K562 (cell line): ENCODE measurements around the gene WASHC4. TPM values are rescaled to one million over a fixed set of nuclear protein-coding genes. Genes with fewer than 3 reads are reported as not detected.

Source experiments
- E2F3 ChIP-seq: fragments of 250-450 bp; sonication (Bioruptor Pico); IDR thresholded peaks from 2 replicates; pipeline ENCODE4 v1.4.0; 2020; ENCODE audit warnings: mild to moderate bottlenecking
- ERF ChIP-seq: fragments of 450-650 bp; formaldehyde crosslinking; IDR thresholded peaks from 2 replicates; pipeline ENCODE4 v1.4.0; 2020; ENCODE audit warnings: mild to moderate bottlenecking, mixed read lengths
- JUND ChIP-seq, 2 experiments: IDR thresholded peaks; 2 replicates in 1 of 2; 3 replicates in 1 of 2; pipeline ENCODE4 v1.6.1; 2011; ENCODE audit warnings: borderline replicate concordance in 2 of 2, low read depth in 2 of 2, low read length in 2 of 2, improper control_type of control experiment in 1 of 2, missing biosample characterization in 1 of 2, missing genetic modification characterization in 1 of 2, missing genetic modification reagents in 1 of 2
- MBD2 ChIP-seq: sonication (generic); IDR thresholded peaks from 2 replicates; pipeline ENCODE4 v1.6.1; 2016; ENCODE audit warnings: low read depth, borderline replicate concordance
- MTA3 ChIP-seq: fragments of 450-650 bp; formaldehyde crosslinking; IDR thresholded peaks from 2 replicates; pipeline ENCODE4 v1.6.1; 2017; ENCODE audit warnings: mild to moderate bottlenecking, borderline replicate concordance
- RBM14 ChIP-seq: fragments of 200-400 bp; formaldehyde crosslinking; IDR thresholded peaks from 2 replicates; pipeline ENCODE4 v1.6.1; 2018; ENCODE audit warnings: low read depth, mild to moderate bottlenecking, low read length, moderate library complexity, borderline replicate concordance; ENCODE audit not compliant: insufficient read depth
- SREBF2 ChIP-seq: sonication (generic); formaldehyde crosslinking; IDR thresholded peaks from 2 replicates; pipeline ENCODE4 v1.4.0; 2020; ENCODE audit warnings: mild to moderate bottlenecking, missing genetic modification reagents
- ZBTB33 ChIP-seq: sonication (generic); formaldehyde crosslinking; IDR thresholded peaks from 2 replicates; pipeline ENCODE4 v1.8.1; 2023; ENCODE audit warnings: mild to moderate bottlenecking, missing genetic modification reagents
- ZC3H11A ChIP-seq: IDR thresholded peaks from 2 replicates; pipeline ENCODE4 v1.6.1; 2012; ENCODE audit warnings: low read depth, low read length, improper control_type of control experiment
- polyA plus RNA-seq, 8 experiments: library from polyadenylated mRNA; depleted of rRNA in 4 of 8; stranded (reverse) in 5 of 8; unstranded in 3 of 8; fragments of >200 nt; fragmentation: Nextera tagmentation in 2 of 8; fragmentation: Illumina TruSeq in 1 of 8; extraction: Ambion mirVana in 2 of 8; extraction: Trizol in 1 of 8; gene quantifications; 2 replicates each; pipeline versions ENCODE4 v1.2.1 to v1.2.3, GENCODE V29; 2011 to 2014; ENCODE audit warnings: inconsistent platforms in 1 of 8, missing spikeins in 1 of 8
- total RNA-seq, 7 experiments: library from RNA; depleted of rRNA in 6 of 7; stranded (reverse); fragments of >200 nt in 6 of 7; fragmentation: Illumina TruSeq in 2 of 7; extraction: Trizol in 2 of 7; gene quantifications; 2 replicates each; pipeline versions ENCODE4 v1.2.1 to v1.2.3, GENCODE V29; 2011 to 2021; ENCODE audit warnings: low replicate concordance in 1 of 7

Gene WASHC4
- total and polyA plus RNA-seq, 9 of the 15 experiments (the other 6 are each of a cell fraction or from before 2014, with no cell fraction given), result 12.5 to 38.5 (median 21.3) TPM

- TF ChIP-seq JUND (IDR thresholded peaks at IDR 0.05; ENCODE audit: borderline replicate concordance, low read depth, low read length) (peak; percentile 79), JUND (tag; IDR thresholded peaks at IDR 0.05; ENCODE audit: borderline replicate concordance, low read depth, low read length) (peak; percentile 64; the same call in 1 of the 3 replicates), MTA3 (no peak), ERF (no peak), E2F3 (CRISPR knock-in tag) (no peak), MBD2 (no peak), ZC3H11A (no peak), RBM14 (no peak), SREBF2 (CRISPR knock-in tag) (no peak), ZBTB33 (CRISPR knock-in tag) (no peak)
These were observed 7.1 kb upstream of the WASHC4 start (continued) for GRCh38 chr12:105100207-105100985.
